GM21515 (cell line): ENCODE measurements around the gene NOXA1.

Experiments used
- ATAC-seq: cut with Tn5 transposase; IDR thresholded peaks from one replicate; pipeline ENCODE4 v1.9.1; 2021; ENCODE audit not compliant: unreplicated experiment

The NOXA1 gene

DNA sequence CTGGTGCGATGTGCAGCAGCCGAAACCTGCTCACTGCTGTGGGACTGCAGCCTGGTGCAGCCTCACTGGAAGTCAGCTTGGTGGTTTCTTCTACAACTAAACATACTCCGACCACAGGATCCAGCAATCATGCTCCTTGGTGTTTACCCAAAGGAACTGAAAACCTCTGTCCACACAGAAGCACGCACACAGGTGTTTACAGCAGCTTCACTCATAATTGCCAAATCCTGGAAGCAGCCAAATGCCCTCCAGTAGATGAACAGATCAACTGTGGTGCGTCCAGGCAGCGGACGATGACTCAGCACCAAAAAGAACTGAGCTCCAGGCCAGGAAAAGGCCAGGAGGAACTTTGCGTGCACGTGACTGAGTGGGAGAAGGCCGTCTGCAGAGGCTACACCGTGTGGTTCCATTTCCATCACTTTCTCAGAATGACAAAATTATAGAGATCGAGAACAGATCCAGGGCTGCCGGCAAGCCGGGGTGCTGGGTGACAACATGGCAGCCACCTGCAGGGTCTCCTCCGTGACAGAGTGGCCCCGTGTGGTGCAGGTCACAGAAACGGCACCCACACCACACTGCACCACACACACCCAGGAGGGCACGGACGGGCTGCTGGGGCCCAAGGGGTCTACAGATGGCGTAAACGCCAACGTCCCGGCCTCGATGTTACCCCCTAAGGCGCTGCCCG is 59.0 kb downstream of the NOXA1 start:
- no peak for ATAC-seq
